ENCODE results near the gene GCSAML.

GCSAML gene

DNA sequence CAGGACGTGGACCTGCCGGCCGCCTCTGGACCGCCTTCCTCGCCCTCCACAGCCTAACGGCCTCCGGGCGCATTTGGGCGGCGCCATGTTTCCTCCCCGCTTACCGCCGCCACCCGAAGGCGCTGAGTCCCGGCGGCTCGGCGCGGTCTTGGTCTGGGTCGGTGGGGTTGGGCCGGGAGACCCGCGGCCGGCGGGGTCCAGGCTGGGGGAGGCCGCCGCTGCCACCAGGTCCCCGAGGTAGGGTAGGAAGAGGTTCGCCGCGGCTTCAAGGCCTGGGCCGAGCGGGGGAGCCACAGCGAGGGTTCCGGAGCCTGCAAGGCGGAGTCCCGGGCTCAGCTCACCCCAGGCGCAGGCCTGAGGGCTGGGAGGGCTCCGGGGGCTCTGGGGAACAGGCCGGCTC, 18.1 kb upstream of the GCSAML start:
- no peak for TF ChIP-seq EP300 (IDR thresholded peaks at IDR 0.05; ENCODE audit: borderline replicate concordance)
- TF ChIP-seq YY1 (IDR thresholded peaks at IDR 0.05; ENCODE audit: low read depth) = no peak
- TF ChIP-seq RAD21 (IDR thresholded peaks at IDR 0.05; ENCODE audit: low read depth) = no peak
- TF ChIP-seq, protein P1, sequence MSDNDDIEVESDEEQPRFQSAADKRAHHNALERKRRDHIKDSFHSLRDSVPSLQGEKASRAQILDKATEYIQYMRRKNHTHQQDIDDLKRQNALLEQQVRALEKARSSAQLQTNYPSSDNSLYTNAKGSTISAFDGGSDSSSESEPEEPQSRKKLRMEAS (IDR thresholded peaks at IDR 0.05) = no peak
- TF ChIP-seq, protein P2, sequence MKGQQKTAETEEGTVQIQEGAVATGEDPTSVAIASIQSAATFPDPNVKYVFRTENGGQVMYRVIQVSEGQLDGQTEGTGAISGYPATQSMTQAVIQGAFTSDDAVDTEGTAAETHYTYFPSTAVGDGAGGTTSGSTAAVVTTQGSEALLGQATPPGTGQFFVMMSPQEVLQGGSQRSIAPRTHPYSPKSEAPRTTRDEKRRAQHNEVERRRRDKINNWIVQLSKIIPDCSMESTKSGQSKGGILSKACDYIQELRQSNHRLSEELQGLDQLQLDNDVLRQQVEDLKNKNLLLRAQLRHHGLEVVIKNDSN (IDR thresholded peaks at IDR 0.05) = no peak
- TF ChIP-seq CREB1 (IDR thresholded peaks at IDR 0.05; ENCODE audit: low read depth) = no peak

DNA sequence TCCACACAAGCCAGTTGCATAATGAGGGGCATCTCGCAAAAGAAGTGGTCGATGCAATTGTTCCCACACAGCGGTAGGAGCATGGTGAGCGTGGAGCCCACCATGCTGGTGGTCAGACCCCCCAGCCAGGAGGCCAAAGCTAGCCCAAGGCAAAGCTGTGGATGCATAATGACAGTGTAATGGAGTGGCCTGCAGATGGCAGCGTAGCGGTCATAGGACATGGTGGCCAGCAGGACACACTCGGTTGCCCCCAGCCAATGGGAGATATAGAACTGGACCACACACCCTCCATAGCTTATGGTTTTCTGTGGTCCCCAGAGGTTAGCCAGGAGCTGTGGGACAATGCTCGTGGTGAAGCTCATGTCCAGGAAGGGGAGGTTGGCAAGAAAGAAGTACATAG, 17.0 kb upstream of the GCSAML start:
- TF ChIP-seq TEAD4 (IDR thresholded peaks at IDR 0.05) (no peak), TCF12 (IDR thresholded peaks at IDR 0.05; ENCODE audit: low read depth) (no peak), YY1 (IDR thresholded peaks at IDR 0.05; ENCODE audit: low read depth) (no peak)
- TF ChIP-seq, protein P1 (IDR thresholded peaks at IDR 0.05) = no peak

DNA sequence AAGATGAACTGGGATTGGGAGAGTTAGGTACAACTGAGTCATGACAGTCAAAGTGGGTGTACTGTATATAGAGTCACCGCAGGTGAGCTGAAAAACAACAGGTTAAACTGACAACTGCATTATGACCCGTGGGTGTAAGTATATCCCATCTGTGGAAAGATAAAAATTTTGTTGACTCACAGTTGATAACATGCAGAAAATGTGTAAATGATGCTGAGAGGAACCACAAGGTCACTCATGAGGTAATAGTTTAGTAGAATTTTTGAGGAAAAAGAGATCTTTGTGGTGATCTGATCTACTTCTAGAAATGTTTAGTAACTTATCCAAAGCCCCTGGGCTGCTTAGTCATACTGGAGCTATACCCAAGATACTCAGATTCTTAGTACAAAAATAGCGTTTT, 13.5 kb upstream of the GCSAML start:
- no peak for TF ChIP-seq EP300 (IDR thresholded peaks at IDR 0.05; ENCODE audit: borderline replicate concordance)
- no peak for TF ChIP-seq ZBTB7A (IDR thresholded peaks at IDR 0.05; ENCODE audit: low read depth)
- no peak for TF ChIP-seq RAD21 (IDR thresholded peaks at IDR 0.05; ENCODE audit: low read depth)
- TF ChIP-seq TEAD4 (IDR thresholded peaks at IDR 0.05) = no peak

DNA sequence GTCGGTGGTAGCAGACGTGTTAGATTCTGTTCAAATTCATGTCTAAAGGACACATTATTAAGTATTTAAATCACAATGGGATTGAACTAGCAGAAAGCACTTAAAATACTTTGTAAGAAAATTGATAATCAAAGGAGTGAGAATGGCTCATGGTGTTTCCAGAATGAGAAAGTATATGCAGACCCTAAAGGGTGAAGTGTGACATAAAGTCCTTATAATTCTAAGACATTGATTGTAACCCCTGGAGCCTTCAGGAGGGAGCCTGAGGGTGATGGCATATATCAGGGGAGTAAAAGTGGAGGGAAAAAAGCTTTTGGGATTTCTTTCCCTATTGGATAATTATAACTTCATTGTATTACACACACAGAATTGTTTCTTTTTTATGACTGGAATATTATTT, 12.6 kb upstream of the GCSAML start, which contains the start of gene OR2C3:
Gene OR2C3 (minus strand): TSS at position 101 of the 400 bp plus-strand sequence. CDS start 3,929 bp downstream, outside the sequence.
- TF ChIP-seq, protein P3, sequence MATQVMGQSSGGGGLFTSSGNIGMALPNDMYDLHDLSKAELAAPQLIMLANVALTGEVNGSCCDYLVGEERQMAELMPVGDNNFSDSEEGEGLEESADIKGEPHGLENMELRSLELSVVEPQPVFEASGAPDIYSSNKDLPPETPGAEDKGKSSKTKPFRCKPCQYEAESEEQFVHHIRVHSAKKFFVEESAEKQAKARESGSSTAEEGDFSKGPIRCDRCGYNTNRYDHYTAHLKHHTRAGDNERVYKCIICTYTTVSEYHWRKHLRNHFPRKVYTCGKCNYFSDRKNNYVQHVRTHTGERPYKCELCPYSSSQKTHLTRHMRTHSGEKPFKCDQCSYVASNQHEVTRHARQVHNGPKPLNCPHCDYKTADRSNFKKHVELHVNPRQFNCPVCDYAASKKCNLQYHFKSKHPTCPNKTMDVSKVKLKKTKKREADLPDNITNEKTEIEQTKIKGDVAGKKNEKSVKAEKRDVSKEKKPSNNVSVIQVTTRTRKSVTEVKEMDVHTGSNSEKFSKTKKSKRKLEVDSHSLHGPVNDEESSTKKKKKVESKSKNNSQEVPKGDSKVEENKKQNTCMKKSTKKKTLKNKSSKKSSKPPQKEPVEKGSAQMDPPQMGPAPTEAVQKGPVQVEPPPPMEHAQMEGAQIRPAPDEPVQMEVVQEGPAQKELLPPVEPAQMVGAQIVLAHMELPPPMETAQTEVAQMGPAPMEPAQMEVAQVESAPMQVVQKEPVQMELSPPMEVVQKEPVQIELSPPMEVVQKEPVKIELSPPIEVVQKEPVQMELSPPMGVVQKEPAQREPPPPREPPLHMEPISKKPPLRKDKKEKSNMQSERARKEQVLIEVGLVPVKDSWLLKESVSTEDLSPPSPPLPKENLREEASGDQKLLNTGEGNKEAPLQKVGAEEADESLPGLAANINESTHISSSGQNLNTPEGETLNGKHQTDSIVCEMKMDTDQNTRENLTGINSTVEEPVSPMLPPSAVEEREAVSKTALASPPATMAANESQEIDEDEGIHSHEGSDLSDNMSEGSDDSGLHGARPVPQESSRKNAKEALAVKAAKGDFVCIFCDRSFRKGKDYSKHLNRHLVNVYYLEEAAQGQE (IDR thresholded peaks at IDR 0.05; ENCODE audit: low read depth) = no peak
- no peak for TF ChIP-seq TCF12 (IDR thresholded peaks at IDR 0.05; ENCODE audit: low read depth)
- no peak for TF ChIP-seq NFIC (IDR thresholded peaks at IDR 0.05)
- no peak for TF ChIP-seq CEBPB (IDR thresholded peaks at IDR 0.05)
- no peak for TF ChIP-seq ZBTB7A (IDR thresholded peaks at IDR 0.05; ENCODE audit: low read depth)
- no peak for TF ChIP-seq YY1 (IDR thresholded peaks at IDR 0.05; ENCODE audit: low read depth)
- TF ChIP-seq EP300 (IDR thresholded peaks at IDR 0.05; ENCODE audit: borderline replicate concordance) = no peak
- no peak for TF ChIP-seq TEAD4 (IDR thresholded peaks at IDR 0.05)
- no peak for TF ChIP-seq EGR1 (IDR thresholded peaks at IDR 0.05)
- TF ChIP-seq, protein P1 (IDR thresholded peaks at IDR 0.05) = no peak
- no peak for TF ChIP-seq FOXM1 (IDR thresholded peaks at IDR 0.05; ENCODE audit: borderline replicate concordance, low read depth)
- TF ChIP-seq RAD21 (IDR thresholded peaks at IDR 0.05; ENCODE audit: low read depth) = no peak
- TF ChIP-seq CREB1 (IDR thresholded peaks at IDR 0.05; ENCODE audit: low read depth) = no peak
- TF ChIP-seq TAF1 (IDR thresholded peaks at IDR 0.05; ENCODE audit: low read depth) = no peak

DNA sequence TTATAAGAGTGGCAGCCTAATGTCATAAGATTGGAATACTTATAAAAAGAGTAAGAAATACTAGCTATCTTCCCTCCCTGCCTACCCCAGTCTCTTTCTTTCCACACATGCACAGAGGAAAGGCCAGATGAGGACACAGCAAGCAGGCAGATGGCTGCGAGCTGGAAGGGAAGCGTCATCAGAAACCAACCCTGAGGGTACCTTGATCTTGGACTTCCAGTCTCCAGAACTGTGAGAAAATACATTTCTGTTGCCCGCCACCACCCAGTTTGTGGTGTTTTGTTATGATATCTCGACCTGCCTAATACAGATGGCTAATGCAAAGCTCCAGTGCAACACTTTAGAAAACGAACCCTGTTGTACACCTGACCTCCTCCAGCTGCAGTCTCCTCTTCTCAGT, 10.4 kb upstream of the GCSAML start:
- TF ChIP-seq, protein P2 (IDR thresholded peaks at IDR 0.05) = no peak
- TF ChIP-seq CREB1 (IDR thresholded peaks at IDR 0.05; ENCODE audit: low read depth) (no peak), YY1 (IDR thresholded peaks at IDR 0.05; ENCODE audit: low read depth) (no peak), TEAD4 (IDR thresholded peaks at IDR 0.05) (no peak), TAF1 (IDR thresholded peaks at IDR 0.05; ENCODE audit: low read depth) (no peak), RAD21 (IDR thresholded peaks at IDR 0.05; ENCODE audit: low read depth) (no peak), EP300 (IDR thresholded peaks at IDR 0.05; ENCODE audit: borderline replicate concordance) (no peak), NFIC (IDR thresholded peaks at IDR 0.05) (no peak), TCF12 (IDR thresholded peaks at IDR 0.05; ENCODE audit: low read depth) (no peak), EGR1 (IDR thresholded peaks at IDR 0.05) (no peak), CEBPB (IDR thresholded peaks at IDR 0.05) (no peak), ZBTB7A (IDR thresholded peaks at IDR 0.05; ENCODE audit: low read depth) (no peak), FOXM1 (IDR thresholded peaks at IDR 0.05; ENCODE audit: borderline replicate concordance, low read depth) (no peak)
- TF ChIP-seq, protein P1 (IDR thresholded peaks at IDR 0.05) = no peak
- TF ChIP-seq, protein P3 (IDR thresholded peaks at IDR 0.05; ENCODE audit: low read depth) = no peak

DNA sequence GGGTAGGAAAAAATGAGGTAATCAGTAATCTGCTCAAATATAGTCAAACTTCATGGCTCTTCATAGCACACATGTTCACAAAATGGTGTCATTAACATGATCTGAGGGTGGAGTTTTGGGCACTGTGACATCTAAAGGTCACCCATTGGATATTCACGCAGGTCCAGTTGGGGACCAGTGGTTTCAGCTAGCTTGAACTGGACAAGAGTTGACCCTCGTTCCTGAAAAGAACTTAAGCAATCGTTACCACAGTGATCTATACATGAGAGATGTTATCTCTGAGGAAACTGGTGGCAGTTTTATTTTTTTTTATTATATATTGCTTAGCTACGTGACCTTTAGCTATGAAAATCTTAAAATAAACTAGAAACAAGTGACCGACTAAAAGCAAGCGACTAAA, 9.7 kb upstream of the GCSAML start:
- TF ChIP-seq NFIC (IDR thresholded peaks at IDR 0.05) (no peak), TEAD4 (IDR thresholded peaks at IDR 0.05) (no peak), FOXM1 (IDR thresholded peaks at IDR 0.05; ENCODE audit: borderline replicate concordance, low read depth) (no peak), TAF1 (IDR thresholded peaks at IDR 0.05; ENCODE audit: low read depth) (no peak), CEBPB (IDR thresholded peaks at IDR 0.05) (no peak), ZBTB7A (IDR thresholded peaks at IDR 0.05; ENCODE audit: low read depth) (no peak), TCF12 (IDR thresholded peaks at IDR 0.05; ENCODE audit: low read depth) (no peak), EP300 (IDR thresholded peaks at IDR 0.05; ENCODE audit: borderline replicate concordance) (no peak), RAD21 (IDR thresholded peaks at IDR 0.05; ENCODE audit: low read depth) (no peak), YY1 (IDR thresholded peaks at IDR 0.05; ENCODE audit: low read depth) (no peak), EGR1 (IDR thresholded peaks at IDR 0.05) (no peak), CREB1 (IDR thresholded peaks at IDR 0.05; ENCODE audit: low read depth) (no peak)
- TF ChIP-seq, protein P2 (IDR thresholded peaks at IDR 0.05) = no peak
- TF ChIP-seq, protein P1 (IDR thresholded peaks at IDR 0.05) = no peak
